Left ventricle myocardium inferior (tissue), 1 donor: Measurements from ENCODE around the gene DIAPH3. TPM values are rescaled to one million over a fixed set of nuclear protein-coding genes. Genes with fewer than 3 reads are reported as not detected.
A peak's percentile ranks its signal among the peaks of the same experiment; 100 is the strongest.

ENCODE experiments used
- DNase-seq: peaks from one replicate; pipeline ENCODE4 v3.0.0-alpha.2; 2020
- H3K27ac ChIP-seq: fragments of 200-600 bp; replicated peaks from 2 replicates; pipeline ENCODE4 v1.8.0; 2021
- H3K27me3 ChIP-seq: fragments of 200-600 bp; 2 replicates; pipeline ENCODE4 v1.8.0; 2021; ENCODE audit warnings: low read depth
- H3K36me3 ChIP-seq: fragments of 200-600 bp; 2 replicates; pipeline ENCODE4 v1.8.0; 2021
- H3K4me1 ChIP-seq: fragments of 200-600 bp; 2 replicates; pipeline ENCODE4 v1.8.0; 2021
- H3K4me3 ChIP-seq: fragments of 200-600 bp; 2 replicates; pipeline ENCODE4 v1.8.0; 2021; ENCODE audit warnings: mild to moderate bottlenecking, moderate library complexity
- H3K9me3 ChIP-seq: fragments of 200-600 bp; replicated peaks from 2 replicates; pipeline ENCODE4 v1.8.0; 2021
- intact Hi-C: fragments of 100-400 bp; cut with micrococcal nuclease; formaldehyde crosslinking; loops from one replicate; pipeline ENCODE4 v1.11.0; 2022
- total RNA-seq: library from RNA; stranded (reverse); fragmentation: NEBNext Ultra II Directional; extraction: Animal tissue kit (Norgen Biotek cat#: 25700); gene quantifications from one replicate; pipeline ENCODE4 v1.2.1, GENCODE V29; 2021
- TF ChIP-seq, protein P1 (sequence below): fragments of 200-600 bp; IDR thresholded peaks from 2 replicates; pipeline ENCODE4 v1.8.0; 2021; ENCODE audit warnings: antibody characterized with exemption, mild to moderate bottlenecking, borderline replicate concordance
- donor health status: DM: no; HTN: yes; CAD: no; lungs with severe emphysema.

DIAPH3 gene
- total RNA-seq, 1 donor from 2014 or later, result 0.25 TPM

DNA sequence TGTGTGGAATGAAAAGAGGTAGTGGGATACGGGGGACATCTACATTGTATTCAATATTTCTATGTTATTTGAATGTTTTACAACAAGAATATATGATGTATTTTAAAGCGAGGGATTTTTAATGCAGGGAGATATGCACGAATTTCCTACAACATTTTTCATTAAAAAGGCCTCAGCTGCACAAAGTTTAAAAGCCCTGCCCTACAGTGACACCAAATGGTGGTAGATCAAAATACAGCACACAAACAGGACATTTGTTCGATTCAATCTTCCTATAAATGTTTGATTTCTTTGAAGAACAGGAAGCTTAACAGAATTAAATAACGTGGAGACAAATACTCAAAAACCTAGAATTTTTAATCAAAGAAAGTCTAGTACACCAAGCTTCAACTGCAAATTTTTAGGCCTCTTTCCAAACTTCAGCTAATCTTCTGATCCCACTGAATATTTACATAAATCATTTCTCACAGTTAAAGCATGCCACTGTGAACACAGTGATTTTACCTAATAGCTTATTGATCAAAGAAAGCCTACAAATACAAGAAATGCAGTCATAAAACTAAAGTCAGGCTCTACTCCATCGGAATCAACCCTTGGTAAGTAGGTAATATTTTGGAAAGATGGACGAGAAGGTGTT lies 257.2 kb downstream of the DIAPH3 start:
- intact Hi-C loops, result no loop called here
- H3K4me3 ChIP-seq, result no peak overlapping the region
- no peaks in the 10 kb centered on the region for H3K27me3 ChIP-seq
- DNase-seq, result no peak
- H3K9me3 ChIP-seq, result no peaks in the 10 kb centered on the region
- no peaks in the 10 kb centered on the region for H3K36me3 ChIP-seq
- H3K27ac ChIP-seq, result no peak overlapping the region
- TF ChIP-seq, protein P1, sequence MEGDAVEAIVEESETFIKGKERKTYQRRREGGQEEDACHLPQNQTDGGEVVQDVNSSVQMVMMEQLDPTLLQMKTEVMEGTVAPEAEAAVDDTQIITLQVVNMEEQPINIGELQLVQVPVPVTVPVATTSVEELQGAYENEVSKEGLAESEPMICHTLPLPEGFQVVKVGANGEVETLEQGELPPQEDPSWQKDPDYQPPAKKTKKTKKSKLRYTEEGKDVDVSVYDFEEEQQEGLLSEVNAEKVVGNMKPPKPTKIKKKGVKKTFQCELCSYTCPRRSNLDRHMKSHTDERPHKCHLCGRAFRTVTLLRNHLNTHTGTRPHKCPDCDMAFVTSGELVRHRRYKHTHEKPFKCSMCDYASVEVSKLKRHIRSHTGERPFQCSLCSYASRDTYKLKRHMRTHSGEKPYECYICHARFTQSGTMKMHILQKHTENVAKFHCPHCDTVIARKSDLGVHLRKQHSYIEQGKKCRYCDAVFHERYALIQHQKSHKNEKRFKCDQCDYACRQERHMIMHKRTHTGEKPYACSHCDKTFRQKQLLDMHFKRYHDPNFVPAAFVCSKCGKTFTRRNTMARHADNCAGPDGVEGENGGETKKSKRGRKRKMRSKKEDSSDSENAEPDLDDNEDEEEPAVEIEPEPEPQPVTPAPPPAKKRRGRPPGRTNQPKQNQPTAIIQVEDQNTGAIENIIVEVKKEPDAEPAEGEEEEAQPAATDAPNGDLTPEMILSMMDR, result peak; percentile 58
- no peaks in the 10 kb centered on the region for H3K4me1 ChIP-seq

DNA sequence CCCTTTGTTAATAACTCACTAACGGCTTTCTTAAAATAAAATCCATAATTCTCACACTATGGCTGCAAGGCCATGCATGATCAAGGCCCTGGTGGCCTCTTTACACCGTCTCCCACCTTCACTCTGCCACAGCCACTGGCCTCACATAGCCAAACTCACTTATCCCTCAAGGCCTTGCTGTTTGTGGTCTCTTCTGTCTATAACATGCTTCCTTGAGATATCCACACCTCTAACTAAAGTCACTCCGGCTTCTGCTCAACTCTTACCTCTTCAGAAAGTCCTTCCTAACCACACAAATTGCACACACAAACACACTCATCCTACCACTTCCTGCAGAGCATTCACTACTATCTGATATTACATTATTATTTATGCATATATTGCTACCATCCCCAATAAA lies 262.5 kb downstream of the DIAPH3 start:
- Histone ChIP-seq H3K4me1 (no peaks in the 10 kb centered on the region), H3K4me3 (no peak overlapping the region), H3K27me3 (no peaks in the 10 kb centered on the region), H3K36me3 (no peaks in the 10 kb centered on the region), H3K9me3 (no peaks in the 10 kb centered on the region), H3K27ac (no peak overlapping the region)
- intact Hi-C loops, result no loop called here
- DNase-seq, result no peak
- TF ChIP-seq, protein P1, result no peak

DNA sequence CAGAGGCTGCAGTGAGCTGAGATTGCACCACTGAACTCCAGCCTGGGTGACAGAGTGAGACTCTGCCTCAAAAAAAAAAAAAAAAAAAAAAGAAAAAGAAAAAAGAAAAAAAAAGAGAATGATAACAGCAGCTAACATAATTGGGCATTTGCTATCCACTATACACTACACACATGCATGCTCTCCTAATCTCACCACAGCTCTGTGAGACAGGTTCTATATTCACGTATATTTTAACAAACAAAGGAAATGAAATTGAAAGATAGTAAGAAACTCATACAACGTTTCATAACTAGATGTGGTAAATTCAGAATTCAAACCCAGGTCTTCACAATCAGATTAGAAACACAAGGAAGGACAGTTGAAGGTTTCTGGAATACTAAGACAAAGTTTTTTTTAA lies 265.7 kb downstream of the DIAPH3 start:
- no peak for DNase-seq
- Histone ChIP-seq H3K4me1 (no peaks in the 10 kb centered on the region), H3K27ac (no peak overlapping the region), H3K27me3 (no peaks in the 10 kb centered on the region), H3K36me3 (no peaks in the 10 kb centered on the region), H3K4me3 (no peak overlapping the region), H3K9me3 (no peaks in the 10 kb centered on the region)
- TF ChIP-seq, protein P1, result no peak
- intact Hi-C loops, result no loop called here

DNA sequence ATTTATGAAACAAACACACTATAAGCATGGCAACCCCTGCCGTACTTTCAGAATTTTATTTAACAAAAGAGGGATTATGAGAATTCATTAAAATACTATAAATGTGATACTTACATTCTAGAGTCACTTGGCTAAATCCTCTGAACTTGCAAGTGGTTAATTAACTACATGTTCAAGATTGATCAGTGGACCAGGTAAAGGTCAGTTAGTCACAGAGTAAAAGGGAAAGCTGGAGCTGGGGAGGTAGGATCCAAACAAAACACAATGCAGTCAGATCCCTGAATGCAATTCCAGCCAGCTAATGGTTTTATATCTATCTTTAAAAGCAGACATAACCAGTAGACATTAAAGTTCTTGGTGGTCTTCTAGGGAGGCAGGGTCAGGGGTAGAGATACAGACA lies 270.5 kb downstream of the DIAPH3 start:
- H3K27me3 ChIP-seq, result no peaks in the 10 kb centered on the region
- H3K9me3 ChIP-seq, result no peaks in the 10 kb centered on the region
- no peak for DNase-seq
- no peaks in the 10 kb centered on the region for H3K4me1 ChIP-seq
- TF ChIP-seq, protein P1, result no peak
- intact Hi-C loops, result no loop called here
- H3K36me3 ChIP-seq, result no peaks in the 10 kb centered on the region
- no peak overlapping the region for H3K4me3 ChIP-seq
- no peak overlapping the region for H3K27ac ChIP-seq

DNA sequence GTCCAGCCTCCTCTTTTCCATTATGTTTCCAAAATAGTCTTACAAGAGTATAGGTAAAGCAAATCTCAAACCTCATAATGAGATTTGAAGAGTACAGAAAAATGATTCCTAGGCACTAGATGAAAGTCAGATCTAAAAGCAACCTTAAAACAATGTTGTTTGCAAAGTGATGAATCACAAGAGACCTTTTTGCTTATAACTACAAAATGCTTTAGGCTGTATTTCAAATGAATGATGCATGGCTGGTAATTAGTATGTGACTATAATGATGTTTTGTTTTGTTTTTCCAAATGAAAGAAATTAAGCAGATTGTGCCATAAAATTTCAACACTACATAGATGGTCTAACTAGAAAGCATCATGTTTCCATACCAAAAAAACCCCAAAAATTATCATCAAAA lies 272.7 kb downstream of the DIAPH3 start:
- no peaks in the 10 kb centered on the region for H3K27me3 ChIP-seq
- H3K36me3 ChIP-seq, result no peaks in the 10 kb centered on the region
- DNase-seq, result no peak
- TF ChIP-seq, protein P1, result no peak
- H3K4me1 ChIP-seq, result no peaks in the 10 kb centered on the region
- H3K27ac ChIP-seq, result no peak overlapping the region
- H3K4me3 ChIP-seq, result no peak overlapping the region
- H3K9me3 ChIP-seq, result no peaks in the 10 kb centered on the region
- intact Hi-C loops, result no loop called here
